ENCODE measurements around the gene AHRR. TPM values are rescaled to one million over a fixed set of nuclear protein-coding genes. Genes with fewer than 3 reads are reported as not detected.
"Not testable (repeated sequence)": the region's sequence is repeated elsewhere in the genome, so short reads cannot be mapped to it uniquely, and the experiment has no call there.

Gene AHRR
- total RNA-seq, 1 donor = 54.6 TPM

DNA sequence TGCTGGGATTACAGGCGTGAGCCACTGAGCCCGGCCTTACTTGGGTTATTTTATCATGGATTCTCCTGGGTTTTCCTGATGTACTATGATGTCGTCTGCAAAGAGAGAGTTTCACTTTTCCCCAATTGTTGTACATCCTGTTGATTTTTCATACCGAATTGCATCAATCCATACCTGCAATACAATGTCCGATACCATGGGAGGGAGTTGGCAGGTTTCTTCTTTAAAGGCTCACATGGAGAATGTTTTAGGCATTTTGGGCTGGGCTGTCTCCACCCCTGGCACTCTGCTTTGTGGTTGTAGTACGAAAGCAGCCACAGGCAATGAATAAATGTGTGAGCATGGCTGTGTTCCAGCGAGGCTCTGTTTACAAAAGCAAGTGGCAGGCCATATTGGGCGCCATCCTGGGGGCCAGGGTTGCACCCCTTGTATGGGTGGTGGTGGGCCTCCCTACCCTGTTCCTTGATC, 86.3 kb downstream of the AHRR start:
- Histone ChIP-seq H2AFZ (ENCODE audit: low read length) (no peak overlapping the region), H3K79me2 (ENCODE audit: insufficient read depth, low read length) (peaks cover 33% of the 10 kb centered on the region), H3K27me3 (ENCODE audit: insufficient read depth, low read length) (no peaks in the 10 kb centered on the region), H4K20me1 (ENCODE audit: insufficient read depth, low read length) (no peaks in the 10 kb centered on the region), H3K9me3 (ENCODE audit: low read depth, low read length) (no peaks in the 10 kb centered on the region), H3K4me1 (ENCODE audit: insufficient read depth, low read length) (peaks cover 3% of the 10 kb centered on the region), H3K27ac (ENCODE audit: low read depth, low read length) (no peak overlapping the region), H3K36me3 (ENCODE audit: insufficient read depth, low read length) (peaks cover 21% of the 10 kb centered on the region), H3K4me2 (ENCODE audit: insufficient read depth, low read length) (no peak overlapping the region), H3K4me3 (ENCODE audit: insufficient read depth, low read length) (no peak overlapping the region)
- no peak for DNase-seq (ENCODE audit: insufficient read length, low spot score, missing footprints)
- TF ChIP-seq, protein P1, sequence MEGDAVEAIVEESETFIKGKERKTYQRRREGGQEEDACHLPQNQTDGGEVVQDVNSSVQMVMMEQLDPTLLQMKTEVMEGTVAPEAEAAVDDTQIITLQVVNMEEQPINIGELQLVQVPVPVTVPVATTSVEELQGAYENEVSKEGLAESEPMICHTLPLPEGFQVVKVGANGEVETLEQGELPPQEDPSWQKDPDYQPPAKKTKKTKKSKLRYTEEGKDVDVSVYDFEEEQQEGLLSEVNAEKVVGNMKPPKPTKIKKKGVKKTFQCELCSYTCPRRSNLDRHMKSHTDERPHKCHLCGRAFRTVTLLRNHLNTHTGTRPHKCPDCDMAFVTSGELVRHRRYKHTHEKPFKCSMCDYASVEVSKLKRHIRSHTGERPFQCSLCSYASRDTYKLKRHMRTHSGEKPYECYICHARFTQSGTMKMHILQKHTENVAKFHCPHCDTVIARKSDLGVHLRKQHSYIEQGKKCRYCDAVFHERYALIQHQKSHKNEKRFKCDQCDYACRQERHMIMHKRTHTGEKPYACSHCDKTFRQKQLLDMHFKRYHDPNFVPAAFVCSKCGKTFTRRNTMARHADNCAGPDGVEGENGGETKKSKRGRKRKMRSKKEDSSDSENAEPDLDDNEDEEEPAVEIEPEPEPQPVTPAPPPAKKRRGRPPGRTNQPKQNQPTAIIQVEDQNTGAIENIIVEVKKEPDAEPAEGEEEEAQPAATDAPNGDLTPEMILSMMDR (IDR thresholded peaks at IDR 0.05; ENCODE audit: extremely low read depth, low read depth, low read length) = no peak

DNA sequence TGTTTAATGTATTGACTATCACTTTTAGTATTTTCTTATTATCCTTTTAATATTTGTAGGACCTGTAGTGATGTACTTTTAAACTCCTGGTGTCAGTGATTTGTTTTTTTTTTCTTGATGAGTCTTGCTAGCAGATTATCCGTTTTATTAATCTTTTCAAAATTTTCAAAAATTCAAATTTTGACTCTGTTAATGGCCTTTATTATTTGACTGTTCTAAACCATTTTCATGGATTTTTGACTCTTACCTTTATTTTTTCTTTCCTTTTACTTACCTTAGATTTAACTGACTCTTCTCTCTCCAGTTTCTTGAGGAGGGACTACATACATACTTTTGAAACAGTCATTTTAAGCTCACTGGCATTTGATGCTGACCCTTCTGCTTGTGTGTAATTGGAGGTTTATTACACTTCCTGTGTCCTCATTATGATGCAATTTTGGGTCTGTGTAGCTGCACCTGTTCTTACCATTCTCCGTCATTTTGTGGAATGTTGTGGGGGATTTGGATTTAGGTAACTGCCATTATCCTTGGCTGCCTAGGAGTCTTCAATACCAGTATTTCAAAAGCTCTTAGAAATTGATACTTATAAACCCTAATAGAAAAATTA, 89.5 kb downstream of the AHRR start:
- H3K36me3 ChIP-seq (ENCODE audit: insufficient read depth, low read length) = peaks cover 35% of the 10 kb centered on the region
- H3K4me3 ChIP-seq (ENCODE audit: insufficient read depth, low read length) = no peak overlapping the region
- no peak overlapping the region for H3K4me2 ChIP-seq (ENCODE audit: insufficient read depth, low read length)
- TF ChIP-seq, protein P1 (IDR thresholded peaks at IDR 0.05; ENCODE audit: extremely low read depth, low read depth, low read length) = no peak
- no peaks in the 10 kb centered on the region for H3K27me3 ChIP-seq (ENCODE audit: insufficient read depth, low read length)
- H3K79me2 ChIP-seq (ENCODE audit: insufficient read depth, low read length) = peaks cover 41% of the 10 kb centered on the region
- no peak overlapping the region for H2AFZ ChIP-seq (ENCODE audit: low read length)
- no peaks in the 10 kb centered on the region for H4K20me1 ChIP-seq (ENCODE audit: insufficient read depth, low read length)
- DNase-seq (ENCODE audit: insufficient read length, low spot score, missing footprints) = no peak
- H3K27ac ChIP-seq (ENCODE audit: low read depth, low read length) = no peak overlapping the region
- H3K4me1 ChIP-seq (ENCODE audit: insufficient read depth, low read length) = peaks cover 3% of the 10 kb centered on the region
- H3K9me3 ChIP-seq (ENCODE audit: low read depth, low read length) = no peaks in the 10 kb centered on the region

DNA sequence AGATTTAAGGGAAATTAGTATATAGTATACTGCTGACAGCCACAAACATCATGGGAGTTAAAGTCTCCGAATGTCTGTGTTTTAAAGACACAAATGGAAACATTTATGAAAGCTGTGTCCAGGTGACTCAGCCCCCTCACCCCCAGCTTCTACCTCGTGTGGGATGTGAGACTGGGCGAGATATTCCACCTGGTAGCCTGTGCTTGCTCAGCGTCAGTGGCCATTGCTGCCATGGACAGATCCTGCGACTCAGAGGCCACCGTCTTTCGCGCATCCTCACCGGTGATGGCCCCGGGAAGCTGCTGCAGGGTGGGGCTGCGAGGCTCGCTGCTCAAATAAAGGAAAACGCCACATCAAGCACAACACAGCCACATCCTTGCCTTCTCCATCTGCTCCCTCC, 90.2 kb downstream of the AHRR start:
- H3K4me1 ChIP-seq (ENCODE audit: insufficient read depth, low read length) = peaks cover under 1% of the 10 kb centered on the region
- H3K4me2 ChIP-seq (ENCODE audit: insufficient read depth, low read length) = no peak overlapping the region
- peaks cover 44% of the 10 kb centered on the region for H3K79me2 ChIP-seq (ENCODE audit: insufficient read depth, low read length)
- H4K20me1 ChIP-seq (ENCODE audit: insufficient read depth, low read length) = no peaks in the 10 kb centered on the region
- peaks cover 36% of the 10 kb centered on the region for H3K36me3 ChIP-seq (ENCODE audit: insufficient read depth, low read length)
- H3K4me3 ChIP-seq (ENCODE audit: insufficient read depth, low read length) = no peak overlapping the region
- no peak overlapping the region for H2AFZ ChIP-seq (ENCODE audit: low read length)
- TF ChIP-seq, protein P1 (IDR thresholded peaks at IDR 0.05; ENCODE audit: extremely low read depth, low read depth, low read length) = no peak
- no peaks in the 10 kb centered on the region for H3K9me3 ChIP-seq (ENCODE audit: low read depth, low read length)
- no peak overlapping the region for H3K27ac ChIP-seq (ENCODE audit: low read depth, low read length)
- no peak for DNase-seq (ENCODE audit: insufficient read length, low spot score, missing footprints)
- H3K27me3 ChIP-seq (ENCODE audit: insufficient read depth, low read length) = no peaks in the 10 kb centered on the region

DNA sequence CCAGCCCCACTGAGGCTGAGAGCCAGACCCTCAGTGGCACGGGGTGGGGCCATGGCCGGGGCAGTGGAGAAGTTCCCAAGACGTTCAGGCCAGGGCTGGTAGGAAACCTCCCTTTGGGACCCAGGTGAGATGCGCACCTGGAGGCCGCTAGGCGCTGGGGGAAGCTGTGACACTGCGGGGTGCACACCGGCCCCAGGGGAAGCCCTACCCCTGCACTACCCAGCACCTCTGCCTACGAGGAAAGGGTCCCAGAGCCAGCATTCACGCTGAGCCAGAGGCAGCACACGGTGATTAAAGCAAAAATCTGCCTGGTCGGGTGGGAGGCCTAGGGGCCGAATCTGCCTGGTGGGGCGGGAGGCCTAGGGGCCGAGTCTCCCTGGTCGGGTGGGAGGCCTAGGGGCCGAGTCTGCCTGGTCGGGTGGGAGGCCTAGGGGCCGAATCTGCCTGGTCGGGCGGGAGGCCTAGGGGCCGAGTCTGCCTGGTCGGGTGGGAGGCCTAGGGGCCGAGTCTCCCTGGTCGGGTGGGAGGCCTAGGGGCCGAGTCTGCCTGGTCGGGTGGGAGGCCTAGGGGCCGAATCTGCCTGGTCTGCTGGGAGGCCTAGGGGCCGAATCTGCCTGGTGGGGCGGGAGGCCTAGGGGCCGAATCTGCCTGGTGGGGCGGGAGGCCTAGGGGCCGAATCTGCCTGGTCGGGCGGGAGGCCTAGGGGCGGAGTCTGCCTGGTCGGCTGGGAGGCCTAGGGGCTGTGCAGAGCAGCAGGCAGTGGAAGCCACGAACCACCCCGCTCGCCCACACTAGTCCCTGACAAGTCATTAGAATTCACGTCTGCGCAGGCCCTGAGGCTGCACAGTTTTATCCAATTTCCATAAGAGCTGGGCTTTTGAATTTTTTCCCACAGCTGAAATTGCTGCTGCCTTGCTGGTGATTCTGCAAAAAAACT, 93.7 kb downstream of the AHRR start:
- H3K79me2 ChIP-seq (ENCODE audit: insufficient read depth, low read length) = peaks cover 21% of the 10 kb centered on the region
- not testable (repeated sequence) for H3K9me3 ChIP-seq (ENCODE audit: low read depth, low read length); H2AFZ ChIP-seq (ENCODE audit: low read length); H3K27me3 ChIP-seq (ENCODE audit: insufficient read depth, low read length); H4K20me1 ChIP-seq (ENCODE audit: insufficient read depth, low read length); DNase-seq (ENCODE audit: insufficient read length, low spot score, missing footprints); H3K27ac ChIP-seq (ENCODE audit: low read depth, low read length); H3K4me1 ChIP-seq (ENCODE audit: insufficient read depth, low read length); H3K4me3 ChIP-seq (ENCODE audit: insufficient read depth, low read length); H3K4me2 ChIP-seq (ENCODE audit: insufficient read depth, low read length)
- peaks cover 54% of the 10 kb centered on the region for H3K36me3 ChIP-seq (ENCODE audit: insufficient read depth, low read length)

Measured in osteoblast (primary cell).